GOT3 (cell line): Measurements from ENCODE around the gene DNAJC17.
A peak's percentile ranks its signal among the peaks of the same experiment; 100 is the strongest.

ENCODE experiments used
- DNase-seq: peaks from one replicate; lab custom pipeline; 2025; ENCODE audit warnings: mixed read lengths; lab: John Stamatoyannopoulos, UW

The DNAJC17 gene

GRCh38 chr15:40807028-40807887, at the start of gene DNAJC17, which contains the start of gene ZFYVE19:
Gene DNAJC17, minus strand, starts transcription at chr15:40807473. Its CDS starts 27 bp downstream, at chr15:40807446.
Gene ZFYVE19, plus strand, starts transcription at chr15:40807089. Its CDS starts 501 bp downstream, at chr15:40807590.
- DNase-seq = peak; percentile 90

GRCh38 chr15:40856746-40857145, 49.5 kb upstream of the DNAJC17 start:
- no peak for DNase-seq

GRCh38 chr15:40855706-40856234, 48.5 kb upstream of the DNAJC17 start:
- no peak for DNase-seq

- no peak for DNase-seq
Measured at GRCh38 chr15:40854161-40854560, 46.9 kb upstream of the DNAJC17 start.

GRCh38 chr15:40853241-40853890, 46.1 kb upstream of the DNAJC17 start:
- DNase-seq = no peak

- DNase-seq = no peak
Measured at GRCh38 chr15:40852529-40852928, 45.3 kb upstream of the DNAJC17 start.

GRCh38 chr15:40850576-40851112, 43.4 kb upstream of the DNAJC17 start:
- no peak for DNase-seq

GRCh38 chr15:40847223-40847961, 40.1 kb upstream of the DNAJC17 start:
- DNase-seq = no peak

GRCh38 chr15:40846841-40847222, 39.6 kb upstream of the DNAJC17 start:
- DNase-seq = no peak

GRCh38 chr15:40845511-40846284, 38.4 kb upstream of the DNAJC17 start:
- DNase-seq = no peak

- DNase-seq = no peak
Measured at GRCh38 chr15:40845036-40845435, 37.8 kb upstream of the DNAJC17 start.

- no peak for DNase-seq
Measured at GRCh38 chr15:40844696-40845030, 37.4 kb upstream of the DNAJC17 start.

- no peak for DNase-seq
Measured at GRCh38 chr15:40843885-40844695, 36.8 kb upstream of the DNAJC17 start, which contains the start of gene SPINT1. Gene SPINT1, plus strand, starts transcription at chr15:40844048. Its CDS starts 507 bp downstream, at chr15:40844555.

- no peak for DNase-seq
Measured at GRCh38 chr15:40843261-40843884, 36.1 kb upstream of the DNAJC17 start.

GRCh38 chr15:40841741-40842140, 34.5 kb upstream of the DNAJC17 start:
- DNase-seq = no peak

- DNase-seq = no peak
Measured at GRCh38 chr15:40838756-40839155, 31.5 kb upstream of the DNAJC17 start.

- no peak for DNase-seq
Measured at GRCh38 chr15:40836020-40836419, 28.7 kb upstream of the DNAJC17 start.

- DNase-seq = no peak
Measured at GRCh38 chr15:40832903-40833302, 25.6 kb upstream of the DNAJC17 start.

- no peak for DNase-seq
Measured at GRCh38 chr15:40831861-40832260, 24.6 kb upstream of the DNAJC17 start.

GRCh38 chr15:40830884-40831283, 23.6 kb upstream of the DNAJC17 start:
- no peak for DNase-seq
